ENCODE results near the gene CFDP1. TPM values are rescaled to one million over a fixed set of nuclear protein-coding genes. Genes with fewer than 3 reads are reported as not detected.

CFDP1 gene
- total and polyA plus RNA-seq, 11 donors = 17.7 to 60.6 (median 25.3) TPM

DNA sequence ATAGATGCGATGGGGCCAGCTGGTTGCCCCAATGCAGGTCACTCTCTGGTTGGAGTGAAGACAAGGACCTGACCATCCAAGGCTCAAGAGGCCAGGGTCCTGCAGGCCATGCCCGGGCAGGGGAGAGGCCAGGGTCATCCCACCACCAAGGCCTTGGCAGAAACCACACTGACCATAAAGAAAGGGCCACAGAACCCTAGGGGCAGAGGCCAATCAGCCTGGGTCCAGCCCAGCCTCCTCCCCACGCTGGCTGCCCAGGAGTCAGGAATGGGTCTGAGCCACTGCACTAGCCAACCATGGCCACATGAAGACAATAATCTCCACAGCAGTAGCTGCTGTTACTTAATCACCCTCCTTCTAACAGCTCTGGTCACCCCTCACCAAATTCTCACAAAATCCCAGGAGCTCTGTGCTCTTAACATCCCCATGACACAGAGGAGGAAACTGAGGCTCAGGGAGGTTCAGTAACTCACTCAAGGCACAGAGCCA, 171.7 kb downstream of the CFDP1 start:
- no peak for ATAC-seq
- Histone ChIP-seq H3K9me3 (no peaks in the 10 kb centered on the region), H3K4me1 (peaks cover 41 to 88% (median 72%) of the 10 kb centered on the region in 12 donors), H3K27ac (peak overlapping the region in 6 of 12 donors; percentile 15 to 98 (median 66)), H3K36me3 (peaks cover 0 to 5% (median 0%) of the 10 kb centered on the region in 9 donors), H3K4me3 (no peak overlapping the region), H3K27me3 (peaks cover 0 to 45% (median 0%) of the 10 kb centered on the region in 9 donors)
- TF ChIP-seq POLR2A (IDR thresholded peaks at IDR 0.05) = no peak
- TF ChIP-seq, protein P1, sequence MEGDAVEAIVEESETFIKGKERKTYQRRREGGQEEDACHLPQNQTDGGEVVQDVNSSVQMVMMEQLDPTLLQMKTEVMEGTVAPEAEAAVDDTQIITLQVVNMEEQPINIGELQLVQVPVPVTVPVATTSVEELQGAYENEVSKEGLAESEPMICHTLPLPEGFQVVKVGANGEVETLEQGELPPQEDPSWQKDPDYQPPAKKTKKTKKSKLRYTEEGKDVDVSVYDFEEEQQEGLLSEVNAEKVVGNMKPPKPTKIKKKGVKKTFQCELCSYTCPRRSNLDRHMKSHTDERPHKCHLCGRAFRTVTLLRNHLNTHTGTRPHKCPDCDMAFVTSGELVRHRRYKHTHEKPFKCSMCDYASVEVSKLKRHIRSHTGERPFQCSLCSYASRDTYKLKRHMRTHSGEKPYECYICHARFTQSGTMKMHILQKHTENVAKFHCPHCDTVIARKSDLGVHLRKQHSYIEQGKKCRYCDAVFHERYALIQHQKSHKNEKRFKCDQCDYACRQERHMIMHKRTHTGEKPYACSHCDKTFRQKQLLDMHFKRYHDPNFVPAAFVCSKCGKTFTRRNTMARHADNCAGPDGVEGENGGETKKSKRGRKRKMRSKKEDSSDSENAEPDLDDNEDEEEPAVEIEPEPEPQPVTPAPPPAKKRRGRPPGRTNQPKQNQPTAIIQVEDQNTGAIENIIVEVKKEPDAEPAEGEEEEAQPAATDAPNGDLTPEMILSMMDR (IDR thresholded peaks at IDR 0.05) = no peak
- intact Hi-C loops (cut with DNase I) = loop anchor here in 2 of 10 donors (5.0 kb wide), 1 partner anchor 46 kb away; no protein-coding TSS in a partner anchor
- DNase-seq = peak in 1 of 5 donors; percentile 70
- 88 to 100% (median 90%) methylated on average over 2 to 3 of the region's 3 CpGs for WGBS, 4 donors

DNA sequence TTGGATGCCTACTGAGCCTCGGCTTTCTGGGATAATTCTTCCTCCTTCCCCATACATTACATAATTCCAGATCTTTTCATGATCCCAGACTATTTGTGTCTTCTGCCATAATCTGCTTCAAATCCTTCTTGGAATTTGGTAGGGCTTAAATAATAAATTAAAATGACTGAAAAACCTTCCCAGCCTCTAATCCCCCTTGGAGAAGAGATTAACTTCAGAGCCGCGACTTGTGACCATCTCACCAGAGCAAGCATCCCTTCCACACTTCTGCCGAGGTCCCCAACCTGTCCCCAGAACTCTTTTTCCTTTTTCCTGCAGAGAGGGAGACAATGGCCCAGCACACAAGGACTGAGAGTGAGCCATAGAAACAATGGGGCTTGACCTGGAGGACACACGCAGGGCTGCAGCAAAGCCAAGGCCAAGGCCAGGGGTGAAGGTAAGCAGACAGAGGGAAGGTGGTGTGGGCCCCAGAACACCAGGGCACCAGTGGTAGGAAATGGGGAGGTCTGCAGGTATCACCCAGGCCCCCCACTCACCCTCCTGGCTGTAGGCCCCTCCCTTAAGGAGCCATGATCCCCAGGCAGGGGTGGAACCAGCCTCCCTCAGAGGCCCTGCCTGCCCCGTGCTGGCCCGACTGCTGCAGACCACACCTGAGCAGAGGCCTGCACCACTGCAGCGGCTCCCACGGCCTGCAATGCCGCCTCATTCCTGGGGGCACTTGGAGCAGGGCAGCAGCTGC, 172.3 kb downstream of the CFDP1 start:
- Histone ChIP-seq H3K27ac (peak overlapping the region in 3 of 12 donors; percentile 15 to 38 (median 31)), H3K36me3 (peaks cover 0 to 5% (median 0%) of the 10 kb centered on the region in 9 donors), H3K4me1 (peaks cover 41 to 88% (median 73%) of the 10 kb centered on the region in 12 donors), H3K9me3 (no peaks in the 10 kb centered on the region), H3K4me3 (no peak overlapping the region), H3K27me3 (peaks cover 0 to 39% (median 0%) of the 10 kb centered on the region in 9 donors)
- WGBS, 4 donors = 69 to 73% (median 72%) methylated on average over 6 to 10 of the region's 10 CpGs
- DNase-seq = no peak
- intact Hi-C loops (cut with DNase I) = loop anchor here in 2 of 10 donors (5.0 kb wide), 1 partner anchor 46 kb away; no protein-coding TSS in a partner anchor
- ATAC-seq = no peak
- TF ChIP-seq, protein P1 (IDR thresholded peaks at IDR 0.05) = no peak

DNA sequence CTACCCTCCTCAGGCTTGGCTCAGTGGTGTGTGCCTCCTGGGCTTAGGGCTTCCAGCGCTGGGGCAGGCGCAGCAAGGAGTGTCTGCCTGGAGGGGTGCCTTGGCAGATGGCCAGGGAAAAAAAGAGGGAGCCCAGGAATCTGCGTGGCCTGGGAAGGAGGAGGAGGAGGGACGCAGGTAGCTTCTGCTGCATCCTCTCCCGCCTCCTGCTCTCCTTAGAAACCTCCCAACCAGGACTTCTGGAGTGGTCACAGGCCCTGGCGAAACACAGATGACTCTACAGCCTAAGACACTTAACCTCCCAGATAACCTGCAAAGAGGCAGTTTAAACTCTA, 174.5 kb downstream of the CFDP1 start:
- Histone ChIP-seq H3K4me3 (no peak overlapping the region), H3K36me3 (peaks cover 0 to 5% (median 0%) of the 10 kb centered on the region in 9 donors), H3K27me3 (peaks cover 0 to 16% (median 0%) of the 10 kb centered on the region in 9 donors), H3K4me1 (peaks cover 47 to 98% (median 84%) of the 10 kb centered on the region in 12 donors), H3K27ac (no peak overlapping the region), H3K9me3 (no peaks in the 10 kb centered on the region)
- no peak for ATAC-seq
- intact Hi-C loops (cut with DNase I) = loop anchor here in 2 of 10 donors (10.0 kb wide), 1 partner anchor 46 kb away; no protein-coding TSS in a partner anchor
- WGBS, 4 donors = 62 to 69% (median 65%) methylated on average over 6 of the region's 6 CpGs
- DNase-seq = no peak
- TF ChIP-seq, protein P1 (IDR thresholded peaks at IDR 0.05) = no peak
- TF ChIP-seq POLR2A (IDR thresholded peaks at IDR 0.05) = no peak

All from heart left ventricle (tissue), 16 donors.